Measurements from ENCODE around the gene PAF1. TPM values are rescaled to one million over a fixed set of nuclear protein-coding genes. Genes with fewer than 3 reads are reported as not detected.

PAF1 gene
- total RNA-seq, 1 donor from 2014 or later: 43.6 TPM

- DNase-seq (ENCODE audit: extremely low spot score, unreplicated experiment): no peak
- peaks cover 6% of the 10 kb centered on the region for H3K4me1 Mint-ChIP-seq (ENCODE audit: unreplicated experiment)
- H3K36me3 Mint-ChIP-seq: peaks cover 13% of the 10 kb centered on the region
Observed at GRCh38 chr19:39385629-39386411, 5.1 kb downstream of the PAF1 start.

GRCh38 chr19:39384839-39385568 lies 5.9 kb downstream of the PAF1 start:
- no peaks in the 10 kb centered on the region for H3K9me3 Mint-ChIP-seq
- TF ChIP-seq, protein P1, sequence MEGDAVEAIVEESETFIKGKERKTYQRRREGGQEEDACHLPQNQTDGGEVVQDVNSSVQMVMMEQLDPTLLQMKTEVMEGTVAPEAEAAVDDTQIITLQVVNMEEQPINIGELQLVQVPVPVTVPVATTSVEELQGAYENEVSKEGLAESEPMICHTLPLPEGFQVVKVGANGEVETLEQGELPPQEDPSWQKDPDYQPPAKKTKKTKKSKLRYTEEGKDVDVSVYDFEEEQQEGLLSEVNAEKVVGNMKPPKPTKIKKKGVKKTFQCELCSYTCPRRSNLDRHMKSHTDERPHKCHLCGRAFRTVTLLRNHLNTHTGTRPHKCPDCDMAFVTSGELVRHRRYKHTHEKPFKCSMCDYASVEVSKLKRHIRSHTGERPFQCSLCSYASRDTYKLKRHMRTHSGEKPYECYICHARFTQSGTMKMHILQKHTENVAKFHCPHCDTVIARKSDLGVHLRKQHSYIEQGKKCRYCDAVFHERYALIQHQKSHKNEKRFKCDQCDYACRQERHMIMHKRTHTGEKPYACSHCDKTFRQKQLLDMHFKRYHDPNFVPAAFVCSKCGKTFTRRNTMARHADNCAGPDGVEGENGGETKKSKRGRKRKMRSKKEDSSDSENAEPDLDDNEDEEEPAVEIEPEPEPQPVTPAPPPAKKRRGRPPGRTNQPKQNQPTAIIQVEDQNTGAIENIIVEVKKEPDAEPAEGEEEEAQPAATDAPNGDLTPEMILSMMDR (conservative IDR thresholded peaks at IDR 0.05): no peak
- no peak for DNase-seq (ENCODE audit: extremely low spot score, unreplicated experiment)
- H3K27ac Mint-ChIP-seq: peak overlapping the region; percentile 57
- H3K4me1 Mint-ChIP-seq (ENCODE audit: unreplicated experiment): peaks cover 1% of the 10 kb centered on the region
- H3K27me3 Mint-ChIP-seq: no peaks in the 10 kb centered on the region
- peaks cover 14% of the 10 kb centered on the region for H3K36me3 Mint-ChIP-seq
- no peak overlapping the region for H3K4me3 Mint-ChIP-seq

More at GRCh38 chr19:39385629-39386411, 5.1 kb downstream of the PAF1 start:
- TF ChIP-seq, protein P1 (conservative IDR thresholded peaks at IDR 0.05): no peak
- H3K27ac Mint-ChIP-seq: peak overlapping the region; percentile 57
- no peaks in the 10 kb centered on the region for H3K27me3 Mint-ChIP-seq
- H3K4me3 Mint-ChIP-seq: no peak overlapping the region
- no peaks in the 10 kb centered on the region for H3K9me3 Mint-ChIP-seq

DNA sequence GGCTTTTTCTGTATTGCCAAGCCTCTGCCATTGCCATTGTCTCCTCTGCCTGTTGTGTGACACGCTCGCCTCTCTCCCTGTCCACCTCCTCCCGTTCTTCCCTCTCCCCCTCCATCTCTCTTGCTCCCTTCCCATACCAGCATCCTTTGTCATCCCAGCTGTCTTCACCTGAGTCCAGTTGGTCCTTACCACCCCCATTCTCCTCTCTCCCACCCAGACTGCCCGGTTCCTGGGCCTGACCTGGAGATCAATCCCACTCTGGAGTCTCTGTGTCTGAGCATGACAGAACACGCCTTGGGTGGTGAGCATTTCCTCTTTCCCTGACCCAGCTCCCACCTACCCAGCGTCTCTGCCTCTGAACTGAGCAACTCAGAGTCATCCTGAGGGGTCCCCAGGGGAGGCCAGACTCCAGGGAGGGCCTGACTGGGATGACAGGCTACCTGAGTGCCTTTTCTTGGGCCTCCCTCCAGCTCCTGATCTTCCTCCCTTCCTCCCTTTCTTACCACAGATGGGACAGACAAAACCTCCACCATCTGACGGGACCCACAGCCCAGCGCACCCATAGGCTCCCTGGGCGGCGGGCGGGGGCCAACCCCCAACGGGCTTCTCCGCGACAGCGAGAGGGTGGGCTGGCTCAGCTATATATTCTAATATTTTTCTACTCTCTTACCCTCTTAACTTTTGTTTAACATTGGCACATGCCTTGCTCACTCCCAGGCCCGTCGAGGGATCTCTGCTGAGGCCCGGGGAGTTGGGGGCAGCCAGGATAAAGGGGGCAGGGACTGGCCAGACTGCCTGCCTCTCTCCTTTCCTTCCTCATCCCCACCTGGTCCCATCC lies 7.7 kb downstream of the PAF1 start:
- no peaks in the 10 kb centered on the region for H3K4me1 Mint-ChIP-seq (ENCODE audit: unreplicated experiment)
- H3K4me3 Mint-ChIP-seq: no peak overlapping the region
- peaks cover 15% of the 10 kb centered on the region for H3K36me3 Mint-ChIP-seq
- TF ChIP-seq, protein P1 (conservative IDR thresholded peaks at IDR 0.05): no peak
- no peaks in the 10 kb centered on the region for H3K27me3 Mint-ChIP-seq
- H3K9me3 Mint-ChIP-seq: no peaks in the 10 kb centered on the region
- H3K27ac Mint-ChIP-seq: no peak overlapping the region
- no peak for DNase-seq (ENCODE audit: extremely low spot score, unreplicated experiment)

- Mint-ChIP-seq H3K27ac (peak overlapping the region; percentile 62), H3K27me3 (no peaks in the 10 kb centered on the region), H3K36me3 (peaks cover 13% of the 10 kb centered on the region), H3K4me3 (no peak overlapping the region), H3K4me1 (ENCODE audit: unreplicated experiment) (no peaks in the 10 kb centered on the region), H3K9me3 (no peaks in the 10 kb centered on the region)
- TF ChIP-seq, protein P1 (conservative IDR thresholded peaks at IDR 0.05): no peak
- no peak for DNase-seq (ENCODE audit: extremely low spot score, unreplicated experiment)
Observed at GRCh38 chr19:39381910-39382611, 8.8 kb downstream of the PAF1 start.

All from type B pancreatic cell (in vitro differentiated cells).